ENCODE data around the gene PEX12.

DNA sequence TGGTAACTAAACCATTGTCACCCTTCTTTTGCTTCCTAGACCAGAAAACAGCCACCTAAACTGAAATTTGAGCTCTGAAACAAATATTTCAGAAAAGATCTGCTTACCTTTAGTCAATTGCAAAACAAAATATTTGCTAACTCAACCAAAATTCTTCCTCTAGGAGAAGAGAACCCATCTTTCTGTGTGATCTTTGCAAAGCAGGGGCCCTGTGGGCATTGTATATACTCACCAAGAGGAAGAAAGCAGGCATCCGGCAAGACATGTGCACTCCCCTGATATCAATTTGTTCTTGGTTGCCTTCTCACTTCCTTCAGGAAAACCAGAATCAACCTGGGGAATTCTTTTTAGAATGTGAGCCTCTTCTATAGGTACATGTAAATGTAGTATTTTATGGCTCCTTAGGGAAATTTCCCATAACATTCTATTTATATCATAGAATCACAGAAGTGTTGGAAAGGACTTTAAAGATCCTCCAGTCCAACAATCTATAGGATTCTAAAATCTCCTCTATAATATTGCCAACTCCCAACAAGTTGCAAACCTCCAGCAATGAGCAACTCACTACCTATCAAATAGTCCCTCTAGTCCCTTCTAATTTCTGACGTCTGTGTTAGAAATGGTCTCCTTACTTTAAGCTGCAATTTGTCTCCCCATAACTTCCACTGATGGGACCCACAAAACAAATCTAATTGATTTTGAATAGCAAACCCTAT lies 18.7 kb downstream of the PEX12 start:
- TF ChIP-seq, protein P1, sequence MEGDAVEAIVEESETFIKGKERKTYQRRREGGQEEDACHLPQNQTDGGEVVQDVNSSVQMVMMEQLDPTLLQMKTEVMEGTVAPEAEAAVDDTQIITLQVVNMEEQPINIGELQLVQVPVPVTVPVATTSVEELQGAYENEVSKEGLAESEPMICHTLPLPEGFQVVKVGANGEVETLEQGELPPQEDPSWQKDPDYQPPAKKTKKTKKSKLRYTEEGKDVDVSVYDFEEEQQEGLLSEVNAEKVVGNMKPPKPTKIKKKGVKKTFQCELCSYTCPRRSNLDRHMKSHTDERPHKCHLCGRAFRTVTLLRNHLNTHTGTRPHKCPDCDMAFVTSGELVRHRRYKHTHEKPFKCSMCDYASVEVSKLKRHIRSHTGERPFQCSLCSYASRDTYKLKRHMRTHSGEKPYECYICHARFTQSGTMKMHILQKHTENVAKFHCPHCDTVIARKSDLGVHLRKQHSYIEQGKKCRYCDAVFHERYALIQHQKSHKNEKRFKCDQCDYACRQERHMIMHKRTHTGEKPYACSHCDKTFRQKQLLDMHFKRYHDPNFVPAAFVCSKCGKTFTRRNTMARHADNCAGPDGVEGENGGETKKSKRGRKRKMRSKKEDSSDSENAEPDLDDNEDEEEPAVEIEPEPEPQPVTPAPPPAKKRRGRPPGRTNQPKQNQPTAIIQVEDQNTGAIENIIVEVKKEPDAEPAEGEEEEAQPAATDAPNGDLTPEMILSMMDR (conservative IDR thresholded peaks at IDR 0.05) = no peak
- TF ChIP-seq EZH2 (IDR thresholded peaks at IDR 0.05; ENCODE audit: low read depth) = no peak

Measured in PC-9 (cell line).